ENCODE measurements around the gene OR14I1. TPM values are rescaled to one million over a fixed set of nuclear protein-coding genes. Genes with fewer than 3 reads are reported as not detected.

OR14I1 gene
- total RNA-seq, 1 experiment from 2014 or later, result not detected

DNA sequence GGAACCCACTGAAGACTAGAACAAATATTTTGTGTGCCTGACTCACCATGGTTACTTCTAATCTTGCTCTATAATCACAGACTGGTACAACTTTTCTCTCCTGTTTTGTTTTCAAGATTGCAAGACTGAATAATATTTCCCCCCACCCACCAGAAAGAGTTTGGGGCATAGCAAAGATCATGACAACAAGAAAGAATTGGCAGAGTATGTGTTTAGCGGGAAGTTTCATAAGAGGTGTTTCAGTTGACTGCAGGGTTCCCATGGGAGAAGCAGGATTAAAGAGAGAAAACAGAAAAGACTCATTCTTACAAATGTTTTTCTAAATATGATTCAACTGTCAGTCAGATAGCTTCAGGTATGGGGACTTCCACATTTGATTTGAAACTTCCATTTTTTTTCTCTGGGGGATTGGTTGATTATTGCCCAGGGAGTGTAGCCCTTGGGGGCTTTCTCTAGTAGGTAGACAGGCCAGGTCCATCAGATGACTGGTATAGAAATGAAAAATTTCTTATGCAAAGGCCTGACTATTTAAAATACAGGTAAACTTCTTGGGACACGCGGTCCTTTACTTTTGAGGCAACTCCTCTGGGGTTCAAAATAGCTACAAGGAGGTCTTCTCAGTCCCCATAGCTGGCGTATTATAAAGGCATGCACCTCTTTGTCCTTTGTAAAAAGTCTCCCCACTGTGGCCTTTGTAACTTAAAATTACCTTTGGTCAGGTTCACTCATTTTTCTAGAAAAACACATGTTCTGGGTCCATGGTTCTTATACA is 13.9 kb downstream of the OR14I1 start:
- ChIA-PET POLR2A (ENCODE audit: unreplicated experiment) (no interaction called here), CTCF (no interaction called here)
- no peaks in the 10 kb centered on the region for H4K20me1 ChIP-seq (ENCODE audit: insufficient read depth)
- H2AFZ ChIP-seq, result no peak overlapping the region
- H3K79me2 ChIP-seq (ENCODE audit: low read depth), result no peaks in the 10 kb centered on the region
- H3K9me2 ChIP-seq (ENCODE audit: insufficient read depth), result no peaks in the 10 kb centered on the region
- intact Hi-C loops (cut with micrococcal nuclease; ENCODE audit: unreplicated experiment), result no loop called here
- H3K4me3 ChIP-seq, result no peak overlapping the region
- BruUV-seq (replicated peaks), result no TSS peak
- TF ChIP-seq, protein P1, sequence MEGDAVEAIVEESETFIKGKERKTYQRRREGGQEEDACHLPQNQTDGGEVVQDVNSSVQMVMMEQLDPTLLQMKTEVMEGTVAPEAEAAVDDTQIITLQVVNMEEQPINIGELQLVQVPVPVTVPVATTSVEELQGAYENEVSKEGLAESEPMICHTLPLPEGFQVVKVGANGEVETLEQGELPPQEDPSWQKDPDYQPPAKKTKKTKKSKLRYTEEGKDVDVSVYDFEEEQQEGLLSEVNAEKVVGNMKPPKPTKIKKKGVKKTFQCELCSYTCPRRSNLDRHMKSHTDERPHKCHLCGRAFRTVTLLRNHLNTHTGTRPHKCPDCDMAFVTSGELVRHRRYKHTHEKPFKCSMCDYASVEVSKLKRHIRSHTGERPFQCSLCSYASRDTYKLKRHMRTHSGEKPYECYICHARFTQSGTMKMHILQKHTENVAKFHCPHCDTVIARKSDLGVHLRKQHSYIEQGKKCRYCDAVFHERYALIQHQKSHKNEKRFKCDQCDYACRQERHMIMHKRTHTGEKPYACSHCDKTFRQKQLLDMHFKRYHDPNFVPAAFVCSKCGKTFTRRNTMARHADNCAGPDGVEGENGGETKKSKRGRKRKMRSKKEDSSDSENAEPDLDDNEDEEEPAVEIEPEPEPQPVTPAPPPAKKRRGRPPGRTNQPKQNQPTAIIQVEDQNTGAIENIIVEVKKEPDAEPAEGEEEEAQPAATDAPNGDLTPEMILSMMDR (conservative IDR thresholded peaks at IDR 0.05), result no peak
- TF ChIP-seq EZH2 (IDR thresholded peaks at IDR 0.05; ENCODE audit: low read depth), result no peak
- no peaks in the 10 kb centered on the region for H3K36me3 ChIP-seq (ENCODE audit: low read depth)
- H3K9me3 ChIP-seq (ENCODE audit: insufficient read depth, low read depth), result no peaks in the 10 kb centered on the region
- no peak overlapping the region for H3K4me2 ChIP-seq
- H3K27me3 ChIP-seq (ENCODE audit: insufficient read depth, low read depth), result no peaks in the 10 kb centered on the region
- no peak for DNase-seq
- H3F3A ChIP-seq (ENCODE audit: insufficient read depth, low read depth), result no peaks in the 10 kb centered on the region
- H3K4me1 ChIP-seq (replicated peaks; ENCODE audit: insufficient read depth), result no peaks in the 10 kb centered on the region
- H3K27ac ChIP-seq, result no peak overlapping the region

DNA sequence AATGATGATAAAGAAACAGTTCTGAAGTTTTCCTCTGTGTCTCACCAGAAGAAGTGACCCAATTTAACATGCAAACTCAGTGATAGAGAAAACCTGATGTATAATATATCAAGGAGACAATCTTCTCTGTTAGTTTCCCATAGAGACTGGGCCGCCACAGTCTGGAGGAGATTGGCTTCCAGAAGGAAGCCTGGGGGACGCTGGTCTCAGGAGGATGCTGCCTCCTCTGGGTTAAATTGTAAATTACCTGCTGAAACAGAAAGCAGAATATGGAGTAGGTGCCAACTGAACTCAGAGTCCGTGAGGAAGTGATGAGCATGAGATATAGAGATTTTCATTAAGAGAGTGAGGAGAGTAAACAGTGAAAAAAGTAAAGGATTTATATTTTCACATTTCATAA is 15.8 kb downstream of the OR14I1 start:
- Histone ChIP-seq H3K9me2 (ENCODE audit: insufficient read depth) (no peaks in the 10 kb centered on the region), H3K9me3 (ENCODE audit: insufficient read depth, low read depth) (no peaks in the 10 kb centered on the region), H3K79me2 (ENCODE audit: low read depth) (no peaks in the 10 kb centered on the region), H3K4me3 (no peak overlapping the region), H3K4me1 (replicated peaks; ENCODE audit: insufficient read depth) (no peaks in the 10 kb centered on the region), H3K27ac (no peak overlapping the region), H3F3A (ENCODE audit: insufficient read depth, low read depth) (no peaks in the 10 kb centered on the region), H4K20me1 (ENCODE audit: insufficient read depth) (no peaks in the 10 kb centered on the region), H3K27me3 (ENCODE audit: insufficient read depth, low read depth) (no peaks in the 10 kb centered on the region), H2AFZ (no peak overlapping the region), H3K36me3 (ENCODE audit: low read depth) (no peaks in the 10 kb centered on the region), H3K4me2 (no peak overlapping the region)
- ChIA-PET POLR2A (ENCODE audit: unreplicated experiment) (no interaction called here), CTCF (no interaction called here)
- intact Hi-C loops (cut with micrococcal nuclease; ENCODE audit: unreplicated experiment), result no loop called here
- no TSS peak for BruUV-seq (replicated peaks)
- no peak for DNase-seq
- TF ChIP-seq, protein P1 (conservative IDR thresholded peaks at IDR 0.05), result no peak
- no peak for TF ChIP-seq EZH2 (IDR thresholded peaks at IDR 0.05; ENCODE audit: low read depth)

DNA sequence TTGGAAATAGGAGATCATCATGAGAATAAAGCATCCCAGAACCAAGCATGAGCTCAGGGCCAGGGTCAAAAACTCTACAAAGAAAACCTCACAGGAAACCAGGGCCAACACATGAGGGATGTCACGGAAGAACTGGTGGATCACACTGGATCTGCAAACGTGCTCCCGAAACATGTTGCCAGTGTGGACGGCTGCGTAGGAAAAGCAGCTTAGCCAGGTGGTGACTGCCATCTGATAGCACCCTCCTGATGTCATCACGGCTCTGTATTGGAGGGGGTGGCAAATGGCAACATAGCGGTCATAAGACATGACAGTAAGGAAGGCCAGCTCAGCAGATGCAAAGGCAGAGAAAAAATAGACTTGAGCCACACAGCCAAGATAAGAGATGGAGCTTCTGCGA is 20.9 kb downstream of the OR14I1 start:
- intact Hi-C loops (cut with micrococcal nuclease; ENCODE audit: unreplicated experiment), result no loop called here
- Histone ChIP-seq H4K20me1 (ENCODE audit: insufficient read depth) (no peaks in the 10 kb centered on the region), H3K4me3 (no peak overlapping the region), H3K9me2 (ENCODE audit: insufficient read depth) (no peaks in the 10 kb centered on the region), H3K4me2 (no peak overlapping the region), H3K36me3 (ENCODE audit: low read depth) (no peaks in the 10 kb centered on the region), H3K27me3 (ENCODE audit: insufficient read depth, low read depth) (no peaks in the 10 kb centered on the region), H3K4me1 (replicated peaks; ENCODE audit: insufficient read depth) (no peaks in the 10 kb centered on the region), H3K27ac (no peak overlapping the region), H3F3A (ENCODE audit: insufficient read depth, low read depth) (no peaks in the 10 kb centered on the region), H2AFZ (no peak overlapping the region), H3K79me2 (ENCODE audit: low read depth) (no peaks in the 10 kb centered on the region), H3K9me3 (ENCODE audit: insufficient read depth, low read depth) (no peaks in the 10 kb centered on the region)
- ChIA-PET CTCF (no interaction called here), POLR2A (ENCODE audit: unreplicated experiment) (no interaction called here)
- no TSS peak for BruUV-seq (replicated peaks)
- DNase-seq, result no peak
- no peak for TF ChIP-seq EZH2 (IDR thresholded peaks at IDR 0.05; ENCODE audit: low read depth)
- TF ChIP-seq, protein P1 (conservative IDR thresholded peaks at IDR 0.05), result no peak

All from PC-9 (cell line).